Upper lobe of left lung (tissue), 6 donors: ENCODE measurements around the gene GRIK4. TPM values are rescaled to one million over a fixed set of nuclear protein-coding genes. Genes with fewer than 3 reads are reported as not detected.

ENCODE experiments used
- ATAC-seq, 2 donors: fragments of 200-7000 bp; cut with Tn5 transposase; one replicate each; pipeline ENCODE4 v1.9.1; 2022; ENCODE audit warnings: mild to moderate bottlenecking in 2 of 2, moderate library complexity in 2 of 2; ENCODE audit not compliant: low FRiP score in 2 of 2
- DNase-seq, 2 donors: peaks; one replicate each; pipeline ENCODE4 v3.0.0-alpha.2; 2019 to 2020
- H3K27ac ChIP-seq, 4 donors: fragments of 200-600 bp; sonication (generic); one replicate each; pipeline ENCODE4 v1.5.1; 2016 to 2019
- H3K27me3 ChIP-seq, 4 donors: fragments of 200-600 bp; sonication (generic); one replicate each; pipeline ENCODE4 v1.5.1; 2017 to 2019
- H3K36me3 ChIP-seq, 4 donors: fragments of 200-600 bp; sonication (generic); one replicate each; pipeline ENCODE4 v1.5.1; 2016 to 2019
- H3K4me1 ChIP-seq, 4 donors: fragments of 200-600 bp; sonication (generic); one replicate each; pipeline ENCODE4 v1.5.1; 2018 to 2019
- H3K4me3 ChIP-seq, 4 donors: fragments of 200-600 bp; sonication (generic); one replicate each; pipeline ENCODE4 v1.5.1; 2017 to 2019; ENCODE audit warnings: mild to moderate bottlenecking in 2 of 4, moderate library complexity in 1 of 4
- H3K9me3 ChIP-seq, 4 donors: fragments of 200-600 bp; sonication (generic); one replicate each; pipeline ENCODE4 v1.5.1; 2018 to 2019
- CTCF ChIP-seq, 6 experiments: fragments of 450-650 bp in 4 of 6; fragments of 200-600 bp in 2 of 6; sonication (generic) in 2 of 6; IDR thresholded peaks; one replicate each; pipeline ENCODE4 v1.5.1; 2016 to 2019; ENCODE audit warnings: antibody characterized with exemption in 6 of 6
- EP300 ChIP-seq, 4 donors: sonication (generic); formaldehyde crosslinking; IDR thresholded peaks; one replicate each; pipeline ENCODE4 v1.5.1; 2017; ENCODE audit warnings: antibody characterized with exemption in 4 of 4, control low read depth in 2 of 4
- POLR2A ChIP-seq, 4 donors: fragments of 450-650 bp; IDR thresholded peaks; one replicate each; pipeline ENCODE4 v1.5.1; 2016 to 2017; ENCODE audit warnings: antibody characterized with exemption in 4 of 4, mild to moderate bottlenecking in 2 of 4
- POLR2AphosphoS5 ChIP-seq, 2 donors: sonication (generic); formaldehyde crosslinking; IDR thresholded peaks; one replicate each; pipeline ENCODE4 v1.5.1; 2017; ENCODE audit warnings: antibody characterized with exemption in 2 of 2
- WGBS, 2 donors: methylation state at CpG; one replicate each; pipeline ENCODE4 v1.1.5; 2017 to 2018; 5-methylcytosine and 5-hydroxymethylcytosine counted together
- total RNA-seq, 6 donors: library from RNA; depleted of rRNA in 4 of 6; stranded (reverse); fragments of >200 nt in 4 of 6; gene quantifications; one replicate each; pipeline versions ENCODE4 v1.1.0 to v1.2.1, GENCODE V29; 2016 to 2021
- donor health status: DM: no; HTN: no; CAD: no; lungs with moderate emphysema.
- donor health status: DM: no; HTN: yes; CAD: no; lungs with severe emphysema.

GRIK4 gene
- total RNA-seq, 6 donors from 2014 or later = 0.30 to 8.4 (median 0.78) TPM

DNA sequence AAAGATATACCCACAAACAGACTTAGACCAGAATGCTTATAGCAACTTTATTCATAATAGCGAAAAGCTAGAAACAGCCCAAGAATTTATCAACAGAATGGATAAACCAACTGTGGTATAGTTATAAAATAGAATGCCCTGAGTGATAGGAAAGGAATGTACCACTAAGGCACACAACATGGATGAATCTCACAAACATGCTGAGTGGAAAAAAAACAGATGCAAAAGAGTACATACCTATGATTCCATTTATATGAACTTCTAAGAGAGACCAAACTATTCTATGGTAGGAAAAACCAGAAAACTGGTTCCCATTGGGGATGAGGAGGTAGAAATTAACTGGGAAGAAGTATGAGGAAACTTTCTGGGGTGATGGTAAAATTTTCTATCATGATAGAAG, 40.4 kb upstream of the GRIK4 start:
- H3K27me3 ChIP-seq = no peaks in the 10 kb centered on the region
- peaks cover 2 to 90% (median 32%) of the 10 kb centered on the region in 4 donors for H3K36me3 ChIP-seq
- 88 to 96% methylated on average over 1 of the region's 1 CpG for WGBS, 2 donors
- TF ChIP-seq POLR2A (IDR thresholded peaks at IDR 0.05) (no peak), CTCF (IDR thresholded peaks at IDR 0.05) (no peak), POLR2AphosphoS5 (IDR thresholded peaks at IDR 0.05) (no peak), EP300 (IDR thresholded peaks at IDR 0.05) (no peak)
- no peaks in the 10 kb centered on the region for H3K9me3 ChIP-seq
- ATAC-seq (no peak), DNase-seq (no peak)
- H3K4me1 ChIP-seq = no peaks in the 10 kb centered on the region
- H3K27ac ChIP-seq = no peak overlapping the region
- H3K4me3 ChIP-seq = no peak overlapping the region

GRCh38 chr11:120471994-120472393, 39.6 kb upstream of the GRIK4 start:
- Histone ChIP-seq H3K9me3 (no peaks in the 10 kb centered on the region), H3K36me3 (peaks cover 6 to 90% (median 32%) of the 10 kb centered on the region in 4 donors), H3K27me3 (no peaks in the 10 kb centered on the region), H3K4me3 (no peak overlapping the region), H3K4me1 (no peaks in the 10 kb centered on the region), H3K27ac (no peak overlapping the region)
- ATAC-seq (no peak), DNase-seq (no peak)
- 94 to 96% methylated on average over 3 of the region's 3 CpGs for WGBS, 2 donors
- TF ChIP-seq POLR2AphosphoS5 (IDR thresholded peaks at IDR 0.05) (no peak), CTCF (IDR thresholded peaks at IDR 0.05) (no peak), EP300 (IDR thresholded peaks at IDR 0.05) (no peak), POLR2A (IDR thresholded peaks at IDR 0.05) (no peak)

- no peak overlapping the region for H3K4me3 ChIP-seq
- no peaks in the 10 kb centered on the region for H3K27me3 ChIP-seq
- TF ChIP-seq POLR2A (IDR thresholded peaks at IDR 0.05) (no peak), EP300 (IDR thresholded peaks at IDR 0.05) (no peak), POLR2AphosphoS5 (IDR thresholded peaks at IDR 0.05) (no peak), CTCF (IDR thresholded peaks at IDR 0.05) (no peak)
- H3K27ac ChIP-seq = no peak overlapping the region
- ATAC-seq = no peak
- no peak for DNase-seq
- no peaks in the 10 kb centered on the region for H3K9me3 ChIP-seq
- 76 to 85% methylated on average over 3 of the region's 3 CpGs for WGBS, 2 donors
- H3K4me1 ChIP-seq = no peaks in the 10 kb centered on the region
- peaks cover 6 to 90% (median 37%) of the 10 kb centered on the region in 4 donors for H3K36me3 ChIP-seq
These were observed 38.0 kb upstream of the GRIK4 start for GRCh38 chr11:120473503-120473902.

- no peak overlapping the region for H3K27ac ChIP-seq
- no peaks in the 10 kb centered on the region for H3K4me1 ChIP-seq
- no peaks in the 10 kb centered on the region for H3K9me3 ChIP-seq
- no peaks in the 10 kb centered on the region for H3K27me3 ChIP-seq
- TF ChIP-seq CTCF (IDR thresholded peaks at IDR 0.05) (no peak), EP300 (IDR thresholded peaks at IDR 0.05) (no peak), POLR2A (IDR thresholded peaks at IDR 0.05) (no peak), POLR2AphosphoS5 (IDR thresholded peaks at IDR 0.05) (no peak)
- no peak overlapping the region for H3K4me3 ChIP-seq
- DNase-seq (no peak), ATAC-seq (no peak)
- H3K36me3 ChIP-seq = peaks cover 16 to 91% (median 52%) of the 10 kb centered on the region in 4 donors
- 88 to 93% methylated on average over 6 of the region's 6 CpGs for WGBS, 2 donors
These were observed 29.4 kb upstream of the GRIK4 start for GRCh38 chr11:120482149-120482548.

GRCh38 chr11:120484722-120485121, 26.8 kb upstream of the GRIK4 start:
- 83 to 86% methylated on average over 3 of the region's 3 CpGs for WGBS, 2 donors
- H3K4me3 ChIP-seq = no peak overlapping the region
- H3K4me1 ChIP-seq = no peaks in the 10 kb centered on the region
- ATAC-seq (no peak), DNase-seq (no peak)
- TF ChIP-seq POLR2AphosphoS5 (IDR thresholded peaks at IDR 0.05) = no peak
- TF ChIP-seq CTCF (IDR thresholded peaks at IDR 0.05) = no peak
- TF ChIP-seq EP300 (IDR thresholded peaks at IDR 0.05) = no peak
- no peak for TF ChIP-seq POLR2A (IDR thresholded peaks at IDR 0.05)
- H3K27ac ChIP-seq = no peak overlapping the region
- peaks cover 14 to 78% (median 37%) of the 10 kb centered on the region in 4 donors for H3K36me3 ChIP-seq
- H3K9me3 ChIP-seq = no peaks in the 10 kb centered on the region
- no peaks in the 10 kb centered on the region for H3K27me3 ChIP-seq
